ENCODE measurements around the gene CCR7.

GRCh38 chr17:40596261-40596919 is 31.1 kb upstream of the CCR7 start:
- no peak for TF ChIP-seq CTCF (IDR thresholded peaks at IDR 0.05)
- no peak for TF ChIP-seq POLR2A (IDR thresholded peaks at IDR 0.05)
- no peak for TF ChIP-seq POLR2AphosphoS5 (IDR thresholded peaks at IDR 0.05)
